HG02678 (cell line): Measurements from ENCODE around the gene MYO7B.

Source experiments
- ATAC-seq: cut with Tn5 transposase; IDR thresholded peaks from one replicate; pipeline ENCODE4 v1.9.1; 2021; ENCODE audit warnings: mild to moderate bottlenecking, moderate library complexity; ENCODE audit not compliant: unreplicated experiment

Gene MYO7B

GRCh38 chr2:127585270-127585807 lies 49.9 kb downstream of the MYO7B start:
- no peak for ATAC-seq

GRCh38 chr2:127586136-127586535 lies 50.7 kb downstream of the MYO7B start:
- ATAC-seq: no peak

- ATAC-seq: no peak
These were observed 51.3 kb downstream of the MYO7B start for GRCh38 chr2:127586746-127587295.

- ATAC-seq: no peak
These were observed 52.8 kb downstream of the MYO7B start for GRCh38 chr2:127588241-127588640.

GRCh38 chr2:127589358-127589757 lies 53.9 kb downstream of the MYO7B start:
- ATAC-seq: no peak

GRCh38 chr2:127589841-127590240 lies 54.4 kb downstream of the MYO7B start:
- ATAC-seq: no peak

- ATAC-seq: no peak
These were observed 55.1 kb downstream of the MYO7B start for GRCh38 chr2:127590386-127591190.

GRCh38 chr2:127591221-127591923 lies 55.9 kb downstream of the MYO7B start:
- ATAC-seq: peak; percentile 81

GRCh38 chr2:127592761-127593227 lies 57.3 kb downstream of the MYO7B start:
- no peak for ATAC-seq

- ATAC-seq: no peak
These were observed 58.0 kb downstream of the MYO7B start for GRCh38 chr2:127593228-127594115.

GRCh38 chr2:127594116-127594591 lies 58.7 kb downstream of the MYO7B start:
- no peak for ATAC-seq

GRCh38 chr2:127596311-127597045 lies 61.0 kb downstream of the MYO7B start:
- no peak for ATAC-seq

GRCh38 chr2:127597046-127597983 lies 61.8 kb downstream of the MYO7B start:
- ATAC-seq: no peak

- no peak for ATAC-seq
These were observed 62.5 kb downstream of the MYO7B start for GRCh38 chr2:127597984-127598380.

GRCh38 chr2:127598711-127599110 lies 63.2 kb downstream of the MYO7B start:
- ATAC-seq: no peak

- ATAC-seq: no peak
These were observed 63.7 kb downstream of the MYO7B start for GRCh38 chr2:127599211-127599610.

- ATAC-seq: no peak
These were observed 69.5 kb downstream of the MYO7B start for GRCh38 chr2:127604986-127605385.

GRCh38 chr2:127605691-127606263 lies 70.3 kb downstream of the MYO7B start:
- ATAC-seq: no peak
